Measurements from ENCODE around the gene MAD1L1. TPM values are rescaled to one million over a fixed set of nuclear protein-coding genes. Genes with fewer than 3 reads are reported as not detected.
"Not testable (repeated sequence)": the region's sequence is repeated elsewhere in the genome, so short reads cannot be mapped to it uniquely, and the experiment has no call there.

Gene MAD1L1
- total RNA-seq, 1 donor from 2014 or later, result 57.4 TPM

GRCh38 chr7:1931951-1932270 is 300.8 kb downstream of the MAD1L1 start:
- DNase-seq (ENCODE audit: low read depth), result no peak
- TF ChIP-seq CTCF (IDR thresholded peaks at IDR 0.05; ENCODE audit: insufficient read depth, low read length, severe bottlenecking), result no peak
- no peak overlapping the region for H3K4me3 ChIP-seq (ENCODE audit: low read depth, low read length)
- FAIRE-seq, result no peak
- no peaks in the 10 kb centered on the region for H3K27me3 ChIP-seq (ENCODE audit: control insufficient read depth, insufficient read depth, low read length)
- peaks cover 3% of the 10 kb centered on the region for H3K36me3 ChIP-seq (ENCODE audit: control insufficient read depth, insufficient read depth, low read length)

- H3K4me3 ChIP-seq (ENCODE audit: low read depth, low read length), result no peak overlapping the region
- FAIRE-seq (no peak), DNase-seq (ENCODE audit: low read depth) (no peak)
- peaks cover 3% of the 10 kb centered on the region for H3K36me3 ChIP-seq (ENCODE audit: control insufficient read depth, insufficient read depth, low read length)
- H3K27me3 ChIP-seq (ENCODE audit: control insufficient read depth, insufficient read depth, low read length), result no peaks in the 10 kb centered on the region
- no peak for TF ChIP-seq CTCF (IDR thresholded peaks at IDR 0.05; ENCODE audit: insufficient read depth, low read length, severe bottlenecking)
Observed at GRCh38 chr7:1931256-1931950, 301.3 kb downstream of the MAD1L1 start.

- Histone ChIP-seq H3K36me3 (ENCODE audit: control insufficient read depth, insufficient read depth, low read length) (no peaks in the 10 kb centered on the region), H3K27me3 (ENCODE audit: control insufficient read depth, insufficient read depth, low read length) (no peaks in the 10 kb centered on the region), H3K4me3 (ENCODE audit: low read depth, low read length) (no peak overlapping the region)
- FAIRE-seq (no peak), DNase-seq (ENCODE audit: low read depth) (no peak)
- no peak for TF ChIP-seq CTCF (IDR thresholded peaks at IDR 0.05; ENCODE audit: insufficient read depth, low read length, severe bottlenecking)
Observed at GRCh38 chr7:1930381-1931065, 302.2 kb downstream of the MAD1L1 start.

- H3K36me3 ChIP-seq (ENCODE audit: control insufficient read depth, insufficient read depth, low read length); H3K4me3 ChIP-seq (ENCODE audit: low read depth, low read length); H3K27me3 ChIP-seq (ENCODE audit: control insufficient read depth, insufficient read depth, low read length); FAIRE-seq; DNase-seq (ENCODE audit: low read depth): not testable (repeated sequence)
Observed at GRCh38 chr7:1929349-1929925, 303.3 kb downstream of the MAD1L1 start.

GRCh38 chr7:1928645-1929348 is 303.9 kb downstream of the MAD1L1 start:
- Histone ChIP-seq H3K27me3 (ENCODE audit: control insufficient read depth, insufficient read depth, low read length) (no peaks in the 10 kb centered on the region), H3K36me3 (ENCODE audit: control insufficient read depth, insufficient read depth, low read length) (no peaks in the 10 kb centered on the region), H3K4me3 (ENCODE audit: low read depth, low read length) (no peak overlapping the region)
- DNase-seq (ENCODE audit: low read depth) (no peak), FAIRE-seq (no peak)
- no peak for TF ChIP-seq CTCF (IDR thresholded peaks at IDR 0.05; ENCODE audit: insufficient read depth, low read length, severe bottlenecking)

All from bronchial epithelial cell (primary cell).